SK-N-MC (cell line): ENCODE measurements around the gene LRRFIP1.

Experiments used
- EZH2 ChIP-seq: fragments of 200-600 bp; sonication (generic); IDR thresholded peaks from one replicate; pipeline ENCODE4 v1.6.1; 2017; ENCODE audit warnings: antibody characterized with exemption
- POLR2AphosphoS5 ChIP-seq: IDR thresholded peaks from 2 replicates; pipeline ENCODE4 v1.6.1; 2012; ENCODE audit warnings: mild to moderate bottlenecking, low read depth, low read length, borderline replicate concordance

GRCh38 chr2:237669283-237669627, 41.9 kb downstream of the LRRFIP1 start:
- TF ChIP-seq EZH2 (no peak), POLR2AphosphoS5 (no peak)
